ENCODE results near the gene OR4F17.
"Not testable (repeated sequence)": the region's sequence is repeated elsewhere in the genome, so short reads cannot be mapped to it uniquely, and the experiment has no call there.

OR4F17 gene, protein sequence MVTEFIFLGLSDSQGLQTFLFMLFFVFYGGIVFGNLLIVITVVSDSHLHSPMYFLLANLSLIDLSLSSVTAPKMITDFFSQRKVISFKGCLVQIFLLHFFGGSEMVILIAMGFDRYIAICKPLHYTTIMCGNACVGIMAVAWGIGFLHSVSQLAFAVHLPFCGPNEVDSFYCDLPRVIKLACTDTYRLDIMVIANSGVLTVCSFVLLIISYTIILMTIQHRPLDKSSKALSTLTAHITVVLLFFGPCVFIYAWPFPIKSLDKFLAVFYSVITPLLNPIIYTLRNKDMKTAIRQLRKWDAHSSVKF

DNA sequence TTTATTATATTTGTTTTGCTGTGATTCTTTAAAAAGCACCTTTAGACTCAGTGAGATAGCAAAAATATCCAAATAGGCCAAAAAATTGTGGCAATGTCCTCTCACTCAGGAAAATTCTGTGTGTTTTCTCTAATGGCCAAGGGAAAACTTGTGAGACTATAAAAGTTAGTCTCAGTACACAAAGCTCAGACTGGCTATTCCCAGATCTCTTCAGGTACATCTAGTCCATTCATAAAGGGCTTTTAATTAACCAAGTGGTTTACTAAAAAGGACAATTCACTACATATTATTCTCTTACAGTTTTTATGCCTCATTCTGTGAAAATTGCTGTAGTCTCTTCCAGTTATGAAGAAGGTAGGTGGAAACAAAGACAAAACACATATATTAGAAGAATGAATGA is at the start of gene OR4F17:
OR4F17 (plus strand) TSS at position 301 of the 400 bp plus-strand sequence. CDS start 3,575 bp downstream, outside the sequence.
- ATAC-seq: not testable (repeated sequence)

DNA sequence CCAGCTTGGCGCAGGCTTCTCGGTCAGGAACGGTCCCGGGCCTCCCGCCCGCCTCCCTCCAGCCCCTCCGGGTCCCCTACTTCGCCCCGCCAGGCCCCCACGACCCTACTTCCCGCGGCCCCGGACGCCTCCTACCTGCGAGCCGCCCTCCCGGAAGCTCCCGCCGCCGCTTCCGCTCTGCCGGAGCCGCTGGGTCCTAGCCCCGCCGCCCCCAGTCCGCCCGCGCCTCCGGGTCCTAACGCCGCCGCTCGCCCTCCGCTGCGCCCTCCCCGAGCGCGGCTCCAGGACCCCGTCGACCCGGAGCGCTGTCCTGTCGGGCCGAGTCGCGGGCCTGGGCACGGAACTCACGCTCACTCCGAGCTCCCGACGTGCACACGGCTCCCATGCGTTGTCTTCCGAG is 36.1 kb upstream of the OR4F17 start:
- not testable (repeated sequence) for ATAC-seq

DNA sequence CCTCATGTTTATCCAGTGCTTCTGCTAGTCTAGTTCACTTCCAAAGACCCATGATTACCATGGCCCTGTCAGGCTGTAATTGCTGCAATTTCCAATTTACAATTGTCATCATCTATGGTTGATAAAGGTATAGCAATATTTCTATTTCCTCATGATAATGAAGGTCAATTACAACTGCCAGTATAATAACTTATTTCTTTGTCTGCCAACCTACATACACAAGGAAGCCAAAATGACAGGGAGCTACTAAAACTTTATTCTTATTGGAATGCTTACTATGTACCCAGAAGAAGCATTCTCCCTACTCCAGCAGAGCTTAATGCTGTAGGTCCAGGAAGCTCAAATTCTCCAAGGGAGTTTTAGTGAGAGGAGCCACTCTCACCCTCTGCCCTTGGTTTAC is 24.0 kb upstream of the OR4F17 start:
- ATAC-seq: not testable (repeated sequence)

DNA sequence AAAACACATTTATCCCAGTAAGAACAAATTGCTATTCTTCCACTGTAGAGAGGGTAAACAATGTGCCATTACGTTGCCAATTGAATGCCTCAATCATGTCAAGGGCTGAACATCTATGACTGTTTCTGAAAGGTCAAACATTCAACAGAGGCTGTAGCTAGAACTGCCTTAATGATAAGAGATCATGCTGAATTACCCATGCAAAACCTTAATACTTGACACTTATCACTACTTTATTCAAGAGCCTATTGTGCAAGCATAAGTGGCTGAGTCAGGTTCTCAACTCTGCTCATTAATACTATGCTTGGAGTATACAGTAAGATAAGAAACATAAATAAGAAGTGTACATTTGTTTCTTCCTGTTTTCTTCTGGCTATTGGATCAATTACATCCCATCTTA is 23.3 kb upstream of the OR4F17 start:
- not testable (repeated sequence) for ATAC-seq

DNA sequence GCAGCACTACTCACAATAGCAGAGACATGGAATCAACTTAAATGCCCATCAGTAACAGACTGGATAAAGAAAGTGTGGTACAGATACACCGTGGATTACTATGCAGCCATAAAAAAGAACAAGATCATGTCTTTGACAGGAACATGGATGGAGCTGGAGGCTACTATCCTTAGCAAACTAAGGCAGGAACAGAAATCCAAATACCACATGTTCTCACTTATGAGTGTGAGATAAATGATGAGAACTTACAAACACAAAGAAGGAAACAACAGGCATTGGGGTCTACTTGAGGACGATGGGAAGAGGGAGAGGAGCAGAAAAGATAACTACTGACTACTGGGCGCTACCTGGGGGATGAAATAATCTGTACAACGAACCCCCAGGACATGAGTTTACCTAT is 16.2 kb upstream of the OR4F17 start:
- not testable (repeated sequence) for ATAC-seq

DNA sequence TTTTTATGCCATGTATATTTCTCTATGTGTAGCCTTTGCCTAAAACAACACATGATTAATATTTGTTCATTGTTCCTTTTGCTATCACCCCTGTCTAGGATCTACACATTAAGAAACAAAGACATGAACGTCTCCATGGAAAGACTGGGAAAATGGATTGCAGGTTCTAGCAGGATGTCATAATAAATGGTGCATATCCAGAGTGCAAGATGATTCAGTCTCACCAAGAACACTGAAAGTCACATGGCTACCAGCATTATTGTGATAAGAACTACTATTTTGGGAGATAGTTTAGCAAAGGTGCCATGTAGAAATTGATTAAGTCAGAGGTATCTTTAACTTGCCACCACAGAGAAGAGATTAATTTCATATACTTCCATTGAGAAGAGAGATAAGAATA is 12.1 kb upstream of the OR4F17 start:
- not testable (repeated sequence) for ATAC-seq

DNA sequence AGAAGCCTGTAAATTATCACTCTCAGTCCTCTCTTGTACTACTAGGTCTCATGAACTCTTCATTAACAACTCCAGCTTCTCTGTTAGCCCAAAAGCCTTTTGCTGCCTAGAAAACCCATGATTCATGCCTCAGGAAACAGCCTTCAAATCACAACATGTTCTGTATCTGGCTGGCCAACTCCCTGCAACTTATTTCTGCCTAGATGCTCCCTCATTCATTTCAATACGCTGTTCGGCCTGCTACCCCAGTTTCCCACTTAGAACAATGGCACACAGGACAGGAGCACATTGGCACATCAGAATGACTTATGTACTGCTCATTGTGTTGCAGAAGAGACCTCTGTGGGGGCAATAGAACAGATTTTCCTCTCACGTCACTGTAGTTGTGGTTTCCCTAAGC is 9.3 kb upstream of the OR4F17 start:
- ATAC-seq: not testable (repeated sequence)

DNA sequence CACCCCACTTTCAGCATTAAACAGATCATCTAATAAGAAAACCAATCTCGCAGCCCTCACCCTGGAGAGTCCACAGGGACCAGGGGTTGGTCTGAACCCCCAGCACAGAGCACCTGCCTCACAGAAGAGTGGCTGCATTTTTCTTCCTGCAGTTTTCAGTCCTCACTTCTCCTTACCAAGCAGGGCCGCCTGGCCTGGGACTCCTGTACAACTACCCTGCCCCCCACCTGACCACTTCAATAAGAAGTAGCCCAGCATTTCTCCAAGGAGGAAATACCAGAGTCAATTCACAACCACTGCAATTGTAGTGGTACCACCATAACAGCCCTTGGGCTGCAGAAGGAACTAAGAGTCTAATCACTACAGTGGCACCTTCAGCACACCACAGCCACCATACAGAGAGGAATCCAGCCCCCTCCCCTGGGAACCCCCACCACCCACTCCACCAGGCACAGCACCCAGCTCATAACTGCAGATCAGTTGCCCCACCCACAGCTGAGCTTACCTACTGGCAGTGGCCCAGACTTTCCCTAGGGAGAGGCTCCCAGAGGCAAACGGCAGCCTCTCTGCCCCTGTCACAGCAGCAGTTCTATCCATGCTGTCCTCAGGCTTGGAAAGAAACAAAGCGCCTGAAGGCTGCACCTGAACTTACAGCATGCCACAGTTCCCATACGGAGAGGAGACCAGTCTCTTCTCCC is 13.7 kb downstream of the OR4F17 start:
- not testable (repeated sequence) for ATAC-seq
